Transverse colon (tissue), 4 donors: ENCODE measurements around the gene ELP4. TPM values are rescaled to one million over a fixed set of nuclear protein-coding genes. Genes with fewer than 3 reads are reported as not detected.

Experiments
- DNase-seq: peaks from one replicate; pipeline ENCODE4 v3.0.0-alpha.2; 2019
- H3K27ac ChIP-seq, 4 donors: fragments of 200-600 bp; sonication (generic); 2 replicates each; pipeline ENCODE4 v1.5.1; 2016 to 2018; ENCODE audit warnings: inconsistent platforms in 4 of 4
- H3K27me3 ChIP-seq: fragments of 200-600 bp; sonication (generic); 2 replicates; pipeline ENCODE4 v1.5.1; 2017; ENCODE audit warnings: inconsistent platforms
- H3K36me3 ChIP-seq, 4 donors: fragments of 200-600 bp; sonication (generic); 2 replicates each; pipeline ENCODE4 v1.5.1; 2017 to 2019; ENCODE audit warnings: inconsistent platforms in 4 of 4
- H3K4me1 ChIP-seq, 4 donors: fragments of 200-600 bp; sonication (generic); 2 replicates each; pipeline ENCODE4 v1.5.1; 2017 to 2020; ENCODE audit warnings: inconsistent platforms in 4 of 4
- H3K4me3 ChIP-seq, 4 donors: fragments of 200-600 bp; sonication (generic); 1 replicate in 1 of 4; 2 replicates in 3 of 4; pipeline versions ENCODE4 v1.5.1 to v1.6.1; 2017 to 2019; ENCODE audit warnings: inconsistent platforms in 4 of 4
- H3K9me3 ChIP-seq, 2 donors: fragments of 200-600 bp; sonication (generic); 2 replicates each; pipeline ENCODE4 v1.5.1; 2017 to 2019; ENCODE audit warnings: inconsistent platforms in 2 of 2
- EP300 ChIP-seq: sonication (generic); formaldehyde crosslinking; IDR thresholded peaks from one replicate; pipeline ENCODE4 v1.6.1; 2017; ENCODE audit warnings: antibody characterized with exemption, low read depth
- POLR2A ChIP-seq: fragments of 450-650 bp; IDR thresholded peaks from one replicate; pipeline ENCODE4 v1.6.1; 2016; ENCODE audit warnings: antibody characterized with exemption, mild to moderate bottlenecking, moderate library complexity
- POLR2AphosphoS5 ChIP-seq, 3 donors: sonication (generic); formaldehyde crosslinking; IDR thresholded peaks; one replicate each; pipeline ENCODE4 v1.6.1; 2016; ENCODE audit warnings: antibody characterized with exemption in 3 of 3
- WGBS, 2 donors: methylation state at CpG; one replicate each; pipeline ENCODE4 v1.1.5; 2018; ENCODE audit warnings: low coverage in 1 of 2; 5-methylcytosine and 5-hydroxymethylcytosine counted together
- in situ Hi-C, 4 donors: fragments of 200-750 bp; cut with MboI; loops; one replicate each; pipeline versions ENCODE4 v1.15.0 to v1.15.1; 2017; ENCODE audit warnings: low sequenced_read_pairs in 3 of 4, low pct_ligation_motif_present in 1 of 4, low pct_unique_long_range_greater_than_20kb in 1 of 4
- intact Hi-C: fragments of 100-400 bp; cut with DNase I; formaldehyde crosslinking; loops from one replicate; pipeline ENCODE4 v1.15.1; 2023; ENCODE audit warnings: low total_unique reads
- total RNA-seq, 4 donors: library from RNA; depleted of rRNA; stranded (reverse); fragments of >200 nt; gene quantifications; one replicate each; pipeline ENCODE4 v1.1.0, GENCODE V29; 2016
- TF ChIP-seq, protein P1 (sequence below), 5 experiments: fragments of 200-600 bp in 3 of 5; fragments of 450-650 bp in 2 of 5; sonication (generic) in 3 of 5; IDR thresholded peaks; 1 replicate in 2 of 5; 2 replicates in 3 of 5; pipeline ENCODE4 v1.5.1; 2016 to 2017; ENCODE audit warnings: antibody characterized with exemption in 5 of 5, inconsistent platforms in 3 of 5, mild to moderate bottlenecking in 2 of 5, moderate library complexity in 1 of 5

ELP4 gene
- total RNA-seq, 4 donors from 2014 or later: 14.2 to 46.4 (median 23.6) TPM

DNA sequence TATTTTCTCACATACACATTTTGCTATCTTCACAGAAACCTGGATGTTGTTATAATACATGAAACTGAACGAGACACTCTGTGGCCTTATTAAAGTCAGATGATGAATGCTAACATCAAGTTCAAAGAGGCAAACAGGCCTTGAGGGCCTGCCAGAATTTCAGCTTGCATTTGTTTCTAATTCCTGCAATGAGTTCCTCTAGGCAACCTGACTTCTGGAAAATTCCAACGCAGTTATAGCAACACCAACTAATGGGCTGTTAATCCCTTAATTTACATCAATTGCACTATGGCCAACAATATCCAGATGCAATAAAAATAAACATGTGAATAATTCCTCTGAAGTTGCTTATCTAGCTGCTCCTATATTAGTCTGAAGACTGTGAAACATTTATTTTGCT lies 282.5 kb downstream of the ELP4 start:
- H3K27me3 ChIP-seq: peaks cover 24% of the 10 kb centered on the region
- intact Hi-C loops: no loop called here

DNA sequence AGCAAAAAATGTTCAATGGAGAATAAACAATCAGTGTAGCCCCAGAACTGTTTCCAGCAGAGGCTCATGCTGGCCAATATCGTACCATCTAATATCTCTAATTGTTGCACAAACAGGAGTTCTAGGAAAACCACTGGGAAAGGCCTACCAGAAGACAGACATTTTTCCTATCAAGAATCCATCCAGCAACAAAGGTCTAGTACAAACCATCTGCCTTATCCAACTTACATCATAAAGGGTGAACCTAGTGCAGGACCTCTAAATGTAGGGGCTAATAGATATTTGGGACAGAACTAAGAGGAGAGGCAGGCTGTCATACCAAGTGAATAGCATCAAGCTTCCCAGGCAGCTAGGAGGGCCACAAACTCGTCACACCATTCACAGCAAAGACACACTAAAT lies 282.9 kb downstream of the ELP4 start:
- Histone ChIP-seq H3K27ac (no peak overlapping the region), H3K27me3 (peaks cover 28% of the 10 kb centered on the region), H3K4me1 (peaks cover 0 to under 1% (median 0%) of the 10 kb centered on the region in 4 donors), H3K36me3 (no peaks in the 10 kb centered on the region), H3K4me3 (no peak overlapping the region), H3K9me3 (no peaks in the 10 kb centered on the region)
- WGBS, 2 donors: 79% methylated on average over 2 of the region's 2 CpGs; no CpG with 5 or more reads in 1 of the 2 donors
- in situ Hi-C loops (no loop called here), intact Hi-C loops (no loop called here)
- DNase-seq: no peak
- TF ChIP-seq POLR2AphosphoS5 (IDR thresholded peaks at IDR 0.05) (no peak), POLR2A (no peak), EP300 (no peak)
- TF ChIP-seq, protein P1, sequence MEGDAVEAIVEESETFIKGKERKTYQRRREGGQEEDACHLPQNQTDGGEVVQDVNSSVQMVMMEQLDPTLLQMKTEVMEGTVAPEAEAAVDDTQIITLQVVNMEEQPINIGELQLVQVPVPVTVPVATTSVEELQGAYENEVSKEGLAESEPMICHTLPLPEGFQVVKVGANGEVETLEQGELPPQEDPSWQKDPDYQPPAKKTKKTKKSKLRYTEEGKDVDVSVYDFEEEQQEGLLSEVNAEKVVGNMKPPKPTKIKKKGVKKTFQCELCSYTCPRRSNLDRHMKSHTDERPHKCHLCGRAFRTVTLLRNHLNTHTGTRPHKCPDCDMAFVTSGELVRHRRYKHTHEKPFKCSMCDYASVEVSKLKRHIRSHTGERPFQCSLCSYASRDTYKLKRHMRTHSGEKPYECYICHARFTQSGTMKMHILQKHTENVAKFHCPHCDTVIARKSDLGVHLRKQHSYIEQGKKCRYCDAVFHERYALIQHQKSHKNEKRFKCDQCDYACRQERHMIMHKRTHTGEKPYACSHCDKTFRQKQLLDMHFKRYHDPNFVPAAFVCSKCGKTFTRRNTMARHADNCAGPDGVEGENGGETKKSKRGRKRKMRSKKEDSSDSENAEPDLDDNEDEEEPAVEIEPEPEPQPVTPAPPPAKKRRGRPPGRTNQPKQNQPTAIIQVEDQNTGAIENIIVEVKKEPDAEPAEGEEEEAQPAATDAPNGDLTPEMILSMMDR (IDR thresholded peaks at IDR 0.05): no peak

More for the DNA sequence above, 282.5 kb downstream of the ELP4 start:
- Histone ChIP-seq H3K4me3 (no peak overlapping the region), H3K27ac (no peak overlapping the region), H3K36me3 (no peaks in the 10 kb centered on the region), H3K4me1 (no peaks in the 10 kb centered on the region), H3K9me3 (no peaks in the 10 kb centered on the region)
- no peak for TF ChIP-seq EP300
- no peak for TF ChIP-seq POLR2A
- TF ChIP-seq POLR2AphosphoS5 (IDR thresholded peaks at IDR 0.05): no peak
- TF ChIP-seq, protein P1 (IDR thresholded peaks at IDR 0.05): no peak
- no peak for DNase-seq
- WGBS, 2 donors: 40 to 55% methylated on average over 1 to 2 of the region's 2 CpGs
- in situ Hi-C loops: no loop called here

DNA sequence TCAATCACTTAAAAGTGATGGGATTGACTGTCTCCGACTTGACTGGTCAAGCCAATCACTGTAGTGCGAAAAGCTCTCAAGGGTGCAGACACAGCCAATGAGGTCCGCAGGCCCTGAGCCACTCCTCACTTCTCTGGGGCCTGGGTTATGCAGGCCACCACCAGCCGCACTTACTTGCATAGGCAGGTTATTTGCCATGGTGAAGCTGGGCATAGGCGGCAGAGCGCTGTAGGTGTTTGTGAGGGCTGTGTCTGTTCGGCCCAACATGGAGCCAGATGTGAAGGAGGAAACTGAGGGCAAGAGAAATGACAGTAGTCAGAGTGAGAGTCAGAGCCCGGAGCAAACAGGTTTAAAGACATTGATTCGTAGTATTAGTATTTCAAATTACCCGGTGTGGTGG lies 283.7 kb downstream of the ELP4 start:
- H3K27me3 ChIP-seq: peaks cover 36% of the 10 kb centered on the region
- H3K9me3 ChIP-seq: no peaks in the 10 kb centered on the region
- TF ChIP-seq POLR2AphosphoS5 (IDR thresholded peaks at IDR 0.05) (no peak), EP300 (no peak), POLR2A (no peak)
- TF ChIP-seq, protein P1 (IDR thresholded peaks at IDR 0.05): no peak
- intact Hi-C loops: no loop called here
- no peaks in the 10 kb centered on the region for H3K36me3 ChIP-seq
- no peak for DNase-seq
- in situ Hi-C loops: no loop called here
- no peak overlapping the region for H3K27ac ChIP-seq
- H3K4me1 ChIP-seq: peaks cover 0 to 7% (median 1%) of the 10 kb centered on the region in 4 donors
- 94 to 100% methylated on average over 1 to 10 of the region's 10 CpGs for WGBS, 2 donors
- H3K4me3 ChIP-seq: no peak overlapping the region

DNA sequence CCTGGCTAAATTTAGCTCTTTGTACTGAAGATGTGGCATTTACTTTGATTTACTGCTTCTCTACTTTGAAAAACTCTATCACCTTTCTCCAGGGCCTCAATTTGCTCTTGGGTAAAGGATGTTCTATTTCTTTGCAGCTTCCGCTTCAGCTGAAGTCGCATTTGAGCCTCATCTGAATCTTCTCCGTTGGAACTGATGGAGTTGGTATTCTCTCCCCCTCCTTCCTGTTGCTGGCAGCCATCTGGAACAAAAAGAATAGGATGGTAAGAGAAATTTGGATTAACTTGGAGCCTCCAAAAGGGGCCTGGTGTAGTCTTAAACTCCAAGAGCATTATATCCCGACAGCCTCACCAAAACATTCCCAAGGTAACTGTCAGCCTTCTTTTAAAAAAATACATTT lies 285.0 kb downstream of the ELP4 start:
- Histone ChIP-seq H3K36me3 (no peaks in the 10 kb centered on the region), H3K4me1 (peaks cover 0 to 20% (median 7%) of the 10 kb centered on the region in 4 donors), H3K27ac (no peak overlapping the region), H3K4me3 (no peak overlapping the region), H3K9me3 (no peaks in the 10 kb centered on the region), H3K27me3 (peaks cover 49% of the 10 kb centered on the region)
- WGBS, 2 donors: 82 to 85% methylated on average over 4 of the region's 4 CpGs
- in situ Hi-C loops (no loop called here), intact Hi-C loops (no loop called here)
- TF ChIP-seq, protein P1 (IDR thresholded peaks at IDR 0.05): no peak
- TF ChIP-seq POLR2AphosphoS5 (IDR thresholded peaks at IDR 0.05): no peak
- no peak for TF ChIP-seq EP300
- no peak for TF ChIP-seq POLR2A
- DNase-seq: no peak
